ENCODE data around the gene EMX1.

Gene EMX1

DNA sequence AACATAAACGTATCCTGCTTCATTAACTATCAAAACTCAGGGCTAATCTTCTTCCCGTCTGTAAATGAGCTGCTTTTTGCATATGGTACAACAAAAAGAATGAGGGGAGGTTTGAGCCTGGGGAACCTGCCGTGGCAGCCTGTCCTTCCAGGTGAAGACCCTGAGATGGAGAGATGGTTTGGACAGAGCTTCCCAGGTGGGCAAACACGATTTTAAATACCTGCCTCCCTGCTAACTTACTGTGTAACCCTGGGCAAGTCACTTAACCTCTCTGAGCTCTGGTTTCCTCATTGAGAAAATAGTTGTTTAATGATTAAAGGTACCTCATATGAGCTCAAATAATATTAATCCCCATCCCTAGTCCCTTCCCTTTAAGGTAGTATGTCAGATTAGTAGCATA lies 9.0 kb downstream of the EMX1 start:
- no peak for DNase-seq

DNA sequence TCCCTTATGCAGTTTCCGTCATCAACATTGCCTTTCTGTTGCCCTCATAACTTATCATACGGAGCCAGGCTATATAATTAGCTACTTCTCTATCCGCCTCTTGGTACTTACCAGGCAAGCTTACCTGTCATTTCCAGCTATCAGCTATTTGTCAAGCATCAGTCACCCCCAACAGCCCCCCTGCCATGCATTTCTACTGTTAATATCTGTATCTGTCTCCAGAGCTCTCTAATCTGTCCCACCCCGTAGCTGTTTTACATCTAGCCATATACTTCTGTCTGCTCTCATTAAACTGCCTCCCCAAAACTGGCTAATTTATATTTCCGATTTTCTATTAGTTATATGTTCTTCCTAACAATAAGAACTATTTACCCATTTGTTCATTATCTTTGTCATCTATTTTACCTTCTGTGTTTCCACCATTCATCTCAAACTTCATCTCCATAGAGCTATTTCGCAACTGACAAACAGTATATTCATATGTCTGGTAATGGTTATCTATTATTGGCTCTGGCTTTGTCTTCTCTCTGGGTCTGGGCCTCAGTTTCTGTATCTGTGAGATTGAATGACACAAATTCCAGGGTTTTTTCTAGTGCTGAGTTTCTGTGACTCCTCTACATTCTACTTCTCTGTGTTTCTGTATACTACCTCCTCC lies 9.6 kb downstream of the EMX1 start:
- DNase-seq, result no peak

DNA sequence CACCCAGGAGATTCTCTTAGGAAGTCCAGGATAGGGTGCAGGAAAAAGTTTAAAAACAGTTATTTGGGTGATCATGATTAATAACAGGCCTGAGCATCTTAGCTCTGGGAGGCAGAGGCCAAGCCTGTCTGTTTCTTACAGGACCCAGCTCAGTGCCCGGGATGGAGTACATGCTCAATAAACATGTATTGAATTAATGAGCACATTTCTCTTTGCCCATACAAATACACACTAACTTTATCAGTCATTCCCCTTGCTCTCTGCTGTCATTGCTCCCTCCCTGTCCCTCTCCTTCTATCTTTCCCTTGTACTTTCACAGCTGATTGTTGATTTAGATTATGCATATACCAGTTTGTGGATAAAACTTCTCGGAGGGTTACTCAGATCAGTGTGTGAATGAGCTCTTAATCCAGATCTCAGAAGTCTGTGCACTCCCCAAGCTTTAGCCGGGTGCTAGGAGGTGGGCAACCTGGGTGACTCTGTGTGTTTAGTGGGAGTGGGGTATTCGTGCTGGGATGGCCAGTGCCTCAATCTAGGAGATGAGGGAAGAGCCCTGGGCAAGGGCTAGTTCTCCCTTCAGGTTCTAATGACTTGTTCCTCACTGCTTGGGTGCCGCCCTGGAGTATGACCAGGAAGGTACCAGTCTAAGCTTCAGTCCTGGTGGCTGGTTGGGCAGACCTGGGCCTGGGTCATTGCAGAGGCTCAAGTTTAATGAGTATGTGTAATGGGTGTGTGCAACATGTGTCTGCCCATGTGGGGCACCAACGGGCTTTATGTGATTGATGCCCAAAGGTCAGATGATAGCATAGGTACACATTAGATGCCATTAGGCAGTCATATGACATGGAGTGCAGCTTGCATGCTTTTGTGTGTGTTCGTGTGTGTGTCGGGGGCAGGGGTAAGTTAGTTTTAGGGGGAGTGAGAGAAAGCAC lies 10.6 kb downstream of the EMX1 start:
- no peak for DNase-seq

DNA sequence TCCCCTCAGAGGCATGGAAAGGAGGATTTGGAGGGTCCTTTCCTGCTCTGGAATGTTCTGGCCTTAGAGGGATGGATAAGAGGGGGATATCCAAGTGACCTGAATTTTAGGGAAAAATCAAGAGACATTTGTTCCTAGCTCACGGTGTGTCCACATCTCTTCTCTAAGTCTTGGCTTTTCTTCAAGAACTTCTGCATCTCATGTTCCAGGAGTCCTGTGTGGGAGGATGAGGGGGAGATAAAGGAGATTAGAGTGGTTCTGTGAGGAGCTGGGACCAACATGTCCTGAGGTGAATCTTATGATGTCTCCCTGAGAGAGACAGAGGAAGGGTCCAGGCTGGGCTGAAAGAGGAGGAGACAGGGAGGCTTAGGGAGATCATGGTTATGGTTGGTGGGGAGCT lies 11.7 kb downstream of the EMX1 start:
- DNase-seq, result no peak

- DNase-seq, result no peak
Measured at GRCh38 chr2:72931280-72931910, 14.1 kb downstream of the EMX1 start.

GRCh38 chr2:72932045-72932740 lies 14.9 kb downstream of the EMX1 start:
- no peak for DNase-seq

DNA sequence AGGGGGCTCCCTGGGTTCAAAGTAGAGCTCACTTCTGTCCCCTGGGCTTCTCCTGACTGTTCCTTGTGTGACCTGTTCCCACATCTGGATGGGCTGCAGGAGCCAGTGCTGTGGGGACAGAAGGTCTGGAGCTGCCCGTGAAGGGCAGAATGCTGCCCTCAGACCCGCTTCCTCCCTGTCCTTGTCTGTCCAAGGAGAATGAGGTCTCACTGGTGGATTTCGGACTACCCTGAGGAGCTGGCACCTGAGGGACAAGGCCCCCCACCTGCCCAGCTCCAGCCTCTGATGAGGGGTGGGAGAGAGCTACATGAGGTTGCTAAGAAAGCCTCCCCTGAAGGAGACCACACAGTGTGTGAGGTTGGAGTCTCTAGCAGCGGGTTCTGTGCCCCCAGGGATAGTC lies 15.5 kb downstream of the EMX1 start:
- DNase-seq, result no peak

DNA sequence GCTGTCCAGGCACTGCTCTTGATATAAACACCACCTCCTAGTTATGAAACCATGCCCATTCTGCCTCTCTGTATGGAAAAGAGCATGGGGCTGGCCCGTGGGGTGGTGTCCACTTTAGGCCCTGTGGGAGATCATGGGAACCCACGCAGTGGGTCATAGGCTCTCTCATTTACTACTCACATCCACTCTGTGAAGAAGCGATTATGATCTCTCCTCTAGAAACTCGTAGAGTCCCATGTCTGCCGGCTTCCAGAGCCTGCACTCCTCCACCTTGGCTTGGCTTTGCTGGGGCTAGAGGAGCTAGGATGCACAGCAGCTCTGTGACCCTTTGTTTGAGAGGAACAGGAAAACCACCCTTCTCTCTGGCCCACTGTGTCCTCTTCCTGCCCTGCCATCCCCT lies 15.9 kb downstream of the EMX1 start:
- no peak for DNase-seq

DNA sequence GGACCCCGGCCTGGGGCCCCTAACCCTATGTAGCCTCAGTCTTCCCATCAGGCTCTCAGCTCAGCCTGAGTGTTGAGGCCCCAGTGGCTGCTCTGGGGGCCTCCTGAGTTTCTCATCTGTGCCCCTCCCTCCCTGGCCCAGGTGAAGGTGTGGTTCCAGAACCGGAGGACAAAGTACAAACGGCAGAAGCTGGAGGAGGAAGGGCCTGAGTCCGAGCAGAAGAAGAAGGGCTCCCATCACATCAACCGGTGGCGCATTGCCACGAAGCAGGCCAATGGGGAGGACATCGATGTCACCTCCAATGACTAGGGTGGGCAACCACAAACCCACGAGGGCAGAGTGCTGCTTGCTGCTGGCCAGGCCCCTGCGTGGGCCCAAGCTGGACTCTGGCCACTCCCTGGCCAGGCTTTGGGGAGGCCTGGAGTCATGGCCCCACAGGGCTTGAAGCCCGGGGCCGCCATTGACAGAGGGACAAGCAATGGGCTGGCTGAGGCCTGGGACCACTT lies 16.4 kb downstream of the EMX1 start:
- DNase-seq, result no peak

DNA sequence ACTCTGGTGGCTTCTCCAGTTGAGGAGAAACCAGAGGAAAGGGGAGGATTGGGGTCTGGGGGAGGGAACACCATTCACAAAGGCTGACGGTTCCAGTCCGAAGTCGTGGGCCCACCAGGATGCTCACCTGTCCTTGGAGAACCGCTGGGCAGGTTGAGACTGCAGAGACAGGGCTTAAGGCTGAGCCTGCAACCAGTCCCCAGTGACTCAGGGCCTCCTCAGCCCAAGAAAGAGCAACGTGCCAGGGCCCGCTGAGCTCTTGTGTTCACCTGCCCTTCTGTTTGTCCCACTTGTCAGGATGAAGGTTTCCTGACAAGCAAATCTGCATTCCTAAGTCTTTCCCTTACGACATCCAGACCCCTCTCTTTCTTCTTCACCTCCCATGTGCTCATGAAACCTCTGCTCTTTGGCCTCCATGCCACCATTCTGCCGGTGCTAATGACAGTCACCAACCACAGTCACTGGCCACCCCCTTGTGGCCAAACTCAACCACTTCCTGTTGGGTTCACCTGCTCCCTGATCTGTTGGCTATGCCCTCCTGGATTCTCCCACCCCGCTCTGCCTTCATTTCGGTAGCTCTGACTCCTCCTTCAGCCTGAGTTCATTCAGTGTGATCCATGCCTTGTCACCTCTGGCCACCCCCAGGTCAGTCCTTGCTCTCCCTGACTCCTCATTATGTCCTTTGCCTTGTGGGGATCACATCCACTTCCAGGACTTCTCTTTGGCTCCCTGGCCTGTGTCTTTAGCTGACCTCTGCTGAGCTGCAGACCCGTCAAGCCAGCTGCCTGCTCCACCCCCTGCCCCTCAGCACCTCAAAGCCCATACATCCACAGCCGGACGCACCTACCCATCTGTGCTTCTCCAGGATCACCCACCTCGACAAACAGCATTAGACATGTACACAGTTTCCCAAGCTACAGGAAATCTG lies 17.6 kb downstream of the EMX1 start:
- no peak for DNase-seq

- DNase-seq, result no peak
Measured at GRCh38 chr2:72935611-72935957, 18.3 kb downstream of the EMX1 start.

GRCh38 chr2:72936660-72937355 lies 19.5 kb downstream of the EMX1 start:
- no peak for DNase-seq

- DNase-seq, result no peak
Measured at GRCh38 chr2:72937356-72937669, 20.0 kb downstream of the EMX1 start.

DNA sequence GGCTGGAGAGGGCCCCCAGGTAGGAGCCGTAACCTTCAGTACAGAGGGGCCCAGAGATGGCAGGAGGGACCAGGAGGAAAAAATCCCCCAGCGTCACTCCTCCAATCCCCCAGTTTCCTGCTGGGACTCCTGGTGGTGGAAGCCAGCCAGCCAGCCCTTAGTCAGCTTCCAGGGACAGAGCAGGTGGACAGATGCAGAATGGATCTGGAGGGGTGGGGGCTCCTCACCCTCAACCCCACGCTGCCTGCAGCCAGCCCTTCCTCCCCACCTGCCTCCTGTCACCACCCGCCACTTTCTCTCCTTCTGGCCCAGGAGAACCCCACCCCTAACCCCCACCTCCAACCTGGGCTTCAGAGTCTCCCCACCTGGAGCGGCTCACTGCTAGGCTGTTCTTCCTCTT lies 21.1 kb downstream of the EMX1 start:
- DNase-seq, result no peak

DNA sequence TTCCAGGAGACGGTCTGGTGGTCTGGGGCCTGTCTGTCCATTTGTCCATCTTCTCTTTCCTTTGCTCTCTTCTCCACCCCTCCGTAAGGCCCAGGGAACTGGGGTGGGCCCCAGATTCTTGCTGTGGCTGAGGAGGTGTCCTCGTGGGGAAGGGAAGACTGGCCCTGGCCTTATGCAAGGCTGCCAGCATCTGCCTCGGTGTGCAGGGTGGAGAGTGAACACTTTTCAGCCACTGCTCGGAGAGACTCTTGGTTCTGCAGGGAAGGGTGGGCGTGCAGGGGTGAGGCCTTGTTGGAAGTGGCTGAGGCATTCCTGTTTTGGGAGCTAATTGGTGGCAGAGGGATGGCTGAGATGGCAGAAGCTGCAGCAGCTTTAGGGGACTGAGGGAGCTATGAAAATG lies 23.0 kb downstream of the EMX1 start:
- DNase-seq, result no peak

- no peak for DNase-seq
Measured at GRCh38 chr2:72940786-72941185, 23.5 kb downstream of the EMX1 start.

- DNase-seq, result no peak
Measured at GRCh38 chr2:72942293-72942692, 25.0 kb downstream of the EMX1 start.

DNA sequence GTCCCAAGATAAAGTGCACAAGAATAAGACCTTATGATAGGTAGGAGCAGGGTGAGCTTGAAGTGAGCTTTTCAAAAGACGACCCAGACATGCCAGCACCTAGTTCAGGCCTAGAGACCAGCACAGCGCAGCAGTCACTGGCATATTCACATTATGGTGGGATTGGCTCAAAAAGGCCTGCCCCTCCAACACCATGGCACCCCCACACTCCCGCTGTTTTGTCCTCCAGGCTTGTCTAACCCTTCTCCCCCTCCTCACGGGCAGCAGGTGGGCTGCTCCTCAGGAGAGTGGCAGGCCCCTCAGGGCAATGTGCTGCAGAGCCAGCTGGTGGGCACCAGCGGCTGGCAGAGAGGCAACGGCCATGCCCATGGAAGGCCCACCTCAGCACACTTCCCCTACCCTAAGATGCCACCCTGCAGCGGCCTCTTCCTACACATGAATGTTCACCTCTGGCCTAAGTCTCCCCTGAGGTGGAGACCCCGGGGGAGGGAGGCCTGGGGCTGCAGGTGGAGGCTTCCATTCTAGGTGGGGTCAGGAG lies 25.6 kb downstream of the EMX1 start:
- no peak for DNase-seq

- no peak for DNase-seq
Measured at GRCh38 chr2:72943540-72944395, 26.4 kb downstream of the EMX1 start.

DNA sequence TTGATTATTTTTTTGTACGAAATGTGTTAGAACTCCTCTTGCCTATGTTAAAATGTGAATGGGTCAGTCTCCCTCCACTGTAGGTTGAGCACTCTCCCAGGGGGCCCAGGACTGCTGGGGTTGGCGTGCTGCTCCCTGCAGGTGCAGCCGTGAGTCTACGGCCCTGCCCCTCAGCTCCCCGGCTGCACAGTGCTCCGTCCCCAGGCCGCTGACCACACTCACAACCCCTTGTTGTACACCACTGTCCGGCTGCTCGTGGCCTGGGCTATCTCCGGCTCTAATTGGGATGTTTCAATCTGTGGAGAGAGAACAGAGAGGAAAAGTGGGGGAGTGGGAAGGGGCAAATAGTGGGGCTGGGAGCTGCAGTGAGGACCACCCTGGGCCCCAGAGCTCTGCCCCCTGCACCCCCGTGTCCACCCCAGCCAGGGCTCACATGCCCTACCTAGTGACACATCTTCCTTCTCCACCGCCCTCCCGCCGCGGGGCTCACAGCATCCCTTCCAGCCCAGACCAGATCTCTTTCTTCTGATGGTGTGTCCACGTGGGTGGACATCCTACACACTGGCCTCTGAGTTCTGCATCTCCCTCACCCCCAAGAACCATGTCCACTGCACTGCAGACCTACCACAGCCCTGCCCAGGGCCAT lies 27.6 kb downstream of the EMX1 start:
- DNase-seq, result no peak
